ENCODE results near the gene ADARB2.

Gene ADARB2

DNA sequence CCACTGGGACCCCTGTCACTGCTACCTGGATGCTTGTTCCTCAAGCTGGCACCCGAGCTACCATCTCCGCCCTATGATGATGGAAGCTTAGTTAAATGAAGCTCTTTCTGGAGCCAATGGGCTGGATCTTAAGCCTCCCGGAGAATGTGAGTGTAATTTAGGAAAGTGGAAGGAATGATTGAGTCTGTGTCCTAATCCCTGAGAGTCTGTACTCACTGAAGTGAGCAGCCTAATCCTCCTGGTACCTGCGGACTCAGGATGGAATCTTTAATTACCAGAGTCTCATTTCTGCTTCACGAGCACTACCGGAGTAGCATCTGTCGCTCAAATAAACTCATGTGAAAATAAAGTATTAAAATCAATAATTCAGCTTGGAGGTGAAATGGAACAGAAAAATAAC, 425.6 kb downstream of the ADARB2 start:
- DNase-seq (ENCODE audit: low spot score): no peak

DNA sequence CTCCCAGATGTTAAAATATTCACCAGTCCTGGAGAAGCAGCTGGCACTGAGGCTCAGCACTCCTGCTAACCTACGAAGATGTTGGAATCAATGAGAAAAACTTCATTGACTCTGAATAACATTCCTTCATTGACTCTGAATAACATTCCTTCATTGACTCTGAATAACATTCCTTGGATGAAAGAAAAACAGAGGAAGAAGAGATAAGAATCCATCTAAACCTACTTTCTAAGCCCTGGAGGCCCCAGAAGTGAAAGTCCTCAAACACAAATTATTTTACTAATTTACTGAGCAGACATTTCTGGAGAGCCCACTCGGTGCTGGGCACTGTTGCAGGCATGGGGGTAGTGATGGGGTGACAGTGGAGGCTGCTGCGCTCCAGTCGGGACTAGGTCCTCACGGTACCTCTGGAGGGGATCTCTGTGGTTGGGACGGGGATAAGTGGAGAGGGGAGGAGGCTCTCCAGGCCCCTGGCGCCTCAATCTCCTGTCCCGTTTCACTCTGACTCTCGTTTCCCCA, 427.0 kb downstream of the ADARB2 start:
- no peak for DNase-seq (ENCODE audit: low spot score)

GRCh38 chr10:1309617-1310270, 427.6 kb downstream of the ADARB2 start:
- DNase-seq (ENCODE audit: low spot score): no peak

- DNase-seq (ENCODE audit: low spot score): no peak
These were observed 428.2 kb downstream of the ADARB2 start for GRCh38 chr10:1308962-1309616.

- DNase-seq (ENCODE audit: low spot score): no peak
These were observed 429.0 kb downstream of the ADARB2 start for GRCh38 chr10:1308173-1308961.

DNA sequence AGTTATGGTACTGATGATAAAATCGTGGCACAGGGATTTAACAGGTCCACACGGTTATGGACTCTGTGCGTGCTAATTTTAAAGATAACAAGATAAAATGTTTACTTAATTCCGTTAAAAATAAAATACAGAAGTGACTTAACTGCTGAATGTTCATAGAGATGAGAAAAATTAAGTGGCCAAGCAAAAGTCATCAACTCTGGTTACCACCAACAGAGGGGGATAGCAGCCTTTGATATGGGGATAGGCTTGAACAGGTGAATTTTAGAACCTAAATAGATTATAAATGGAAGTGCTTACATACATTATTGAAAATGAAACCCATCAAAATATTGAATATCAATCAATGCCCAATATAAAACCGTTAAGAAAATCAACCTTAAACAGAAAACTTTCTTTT, 436.2 kb downstream of the ADARB2 start:
- no peak for DNase-seq (ENCODE audit: low spot score)

- DNase-seq (ENCODE audit: low spot score): no peak
These were observed 437.1 kb downstream of the ADARB2 start for GRCh38 chr10:1300218-1300617.

GRCh38 chr10:1299041-1299726, 438.1 kb downstream of the ADARB2 start:
- no peak for DNase-seq (ENCODE audit: low spot score)

GRCh38 chr10:1297566-1298301, 439.6 kb downstream of the ADARB2 start:
- no peak for DNase-seq (ENCODE audit: low spot score)

DNA sequence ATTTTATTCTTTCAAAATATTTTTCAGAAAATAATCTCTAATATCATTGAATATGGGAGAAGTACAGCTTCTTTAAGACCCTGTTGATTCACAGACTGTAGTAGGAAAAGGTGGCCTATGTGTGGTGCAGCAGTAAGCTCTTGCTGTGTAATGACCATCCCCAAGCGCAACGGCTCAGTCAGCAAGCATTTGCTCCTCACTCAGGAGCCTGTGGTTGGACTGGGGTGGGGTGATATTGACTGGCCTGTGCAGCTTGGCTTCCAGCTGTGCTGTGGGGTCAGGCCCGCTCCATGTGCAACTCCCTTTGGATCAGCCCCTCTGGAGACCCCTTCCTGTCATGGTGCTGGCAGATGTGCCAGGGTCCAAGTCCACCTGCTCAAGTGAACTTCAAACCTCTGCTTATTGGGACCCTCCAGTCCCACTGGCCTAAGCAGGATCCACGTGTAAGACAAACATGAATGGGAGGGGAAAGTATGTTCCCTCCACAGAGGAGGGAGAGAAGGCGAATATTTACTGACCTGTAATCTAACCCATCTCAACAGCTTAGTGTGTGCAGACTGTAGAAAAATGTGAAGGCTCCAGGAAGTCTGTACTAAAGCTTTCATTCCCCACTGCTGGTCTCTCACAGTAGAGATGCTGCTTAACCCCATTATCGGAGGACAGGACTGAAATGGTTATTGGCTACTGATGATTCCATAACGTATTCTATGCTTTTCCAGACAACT, 441.4 kb downstream of the ADARB2 start:
- no peak for DNase-seq (ENCODE audit: low spot score)

- no peak for DNase-seq (ENCODE audit: low spot score)
These were observed 442.6 kb downstream of the ADARB2 start for GRCh38 chr10:1294748-1295147.

DNA sequence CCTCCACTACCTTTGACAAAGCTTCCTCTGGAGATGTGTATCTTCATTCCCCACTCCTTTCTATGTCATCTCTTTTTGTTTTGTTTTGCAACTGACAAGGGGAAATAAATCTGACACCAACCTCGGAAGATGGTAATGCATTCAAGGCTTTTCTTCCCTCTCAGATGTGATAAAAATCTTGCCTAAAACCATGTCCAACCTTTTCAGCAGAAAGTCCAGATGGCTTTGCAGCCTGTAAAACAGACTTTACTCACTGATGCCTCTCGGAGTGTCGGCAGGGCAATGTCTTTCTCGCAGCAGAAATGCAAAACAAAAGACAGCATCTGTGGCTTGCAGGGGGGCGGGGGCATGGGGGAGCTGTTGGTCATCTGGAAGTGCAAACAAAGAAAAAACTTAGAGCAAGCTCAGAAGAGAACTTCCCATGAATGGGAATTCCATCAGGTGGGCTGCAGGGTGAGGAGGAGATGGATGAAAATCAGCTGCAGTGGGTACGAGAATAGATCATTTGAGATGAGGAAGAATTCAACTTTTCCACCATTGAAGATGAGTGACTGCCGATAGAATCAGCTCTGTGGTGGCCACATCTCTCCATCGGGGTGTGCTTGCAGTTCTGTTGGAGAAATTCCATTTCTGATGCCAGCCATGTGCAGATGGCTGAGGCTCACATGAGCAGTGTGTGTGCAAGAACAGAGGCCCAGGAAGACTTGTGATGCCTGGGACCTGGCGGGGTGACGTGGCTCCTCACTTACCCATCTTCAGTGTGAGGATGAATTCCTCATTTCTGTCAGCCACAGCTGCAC, 443.5 kb downstream of the ADARB2 start:
- DNase-seq (ENCODE audit: low spot score): no peak

DNA sequence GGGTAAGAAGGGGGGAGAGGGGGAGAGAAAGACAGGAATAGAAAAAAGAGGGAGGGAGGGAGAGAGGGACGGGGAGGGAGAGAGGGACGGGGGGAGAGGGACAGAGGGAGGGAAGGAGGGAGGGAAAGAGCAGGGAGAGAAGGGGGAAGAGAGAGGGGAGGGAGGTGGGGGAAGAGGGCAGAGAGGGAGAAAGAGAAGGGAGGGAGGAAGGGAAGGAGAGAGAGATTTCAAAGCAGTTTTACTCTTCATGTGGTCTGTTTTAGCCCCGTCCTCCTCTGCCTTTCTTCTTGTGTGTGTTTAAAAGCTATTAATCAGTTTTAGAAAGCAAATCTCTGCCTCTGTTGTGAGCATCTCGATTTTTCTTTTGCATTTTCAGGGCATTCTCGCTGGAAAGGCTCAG, 444.2 kb downstream of the ADARB2 start:
- DNase-seq (ENCODE audit: low spot score): no peak

GRCh38 chr10:1292611-1293031, 444.7 kb downstream of the ADARB2 start:
- no peak for DNase-seq (ENCODE audit: low spot score)

DNA sequence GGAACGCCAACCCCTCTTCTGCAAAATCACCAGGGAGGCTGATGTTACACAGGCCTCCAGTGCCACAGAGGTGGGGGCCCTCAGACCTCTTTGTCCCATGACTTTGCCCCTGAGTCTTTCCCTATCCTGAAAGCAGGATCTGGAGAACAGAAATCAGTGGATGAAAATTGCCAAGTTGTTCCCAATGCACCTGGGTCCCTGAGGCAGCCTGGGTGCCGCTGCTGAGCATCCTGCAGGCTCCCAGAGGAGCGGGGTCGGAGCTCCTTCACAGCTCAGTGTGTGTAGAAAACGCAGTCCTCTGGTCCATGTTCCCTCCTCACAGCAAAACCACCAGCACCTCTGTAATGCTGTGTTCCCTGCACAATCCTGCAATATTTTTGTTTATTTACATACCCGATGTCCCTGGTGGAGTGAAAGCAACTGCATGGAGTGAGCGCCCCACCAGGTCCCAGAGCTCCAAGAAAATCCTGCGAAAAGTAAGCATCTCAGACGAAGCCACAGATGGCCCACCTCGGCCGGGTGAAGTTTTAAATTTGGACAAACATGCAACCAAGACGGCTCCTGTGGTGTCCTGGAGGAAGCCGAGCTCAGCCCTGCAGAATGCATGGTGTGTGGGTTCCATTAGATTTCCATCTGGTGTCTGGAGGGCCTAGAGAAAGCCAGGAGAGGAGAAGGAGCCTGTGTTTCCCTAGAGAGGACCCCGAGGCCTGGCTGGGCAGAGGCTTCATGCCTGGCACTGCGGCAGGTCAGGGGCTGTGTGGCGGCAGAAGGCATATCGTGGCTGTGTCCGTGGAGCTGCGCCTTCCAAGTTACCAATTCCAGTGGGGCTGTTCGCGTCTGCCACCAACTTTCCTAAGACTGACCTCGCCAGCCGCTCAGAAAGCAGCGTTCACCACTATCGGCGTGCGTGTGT, 445.9 kb downstream of the ADARB2 start:
- DNase-seq (ENCODE audit: low spot score): no peak

DNA sequence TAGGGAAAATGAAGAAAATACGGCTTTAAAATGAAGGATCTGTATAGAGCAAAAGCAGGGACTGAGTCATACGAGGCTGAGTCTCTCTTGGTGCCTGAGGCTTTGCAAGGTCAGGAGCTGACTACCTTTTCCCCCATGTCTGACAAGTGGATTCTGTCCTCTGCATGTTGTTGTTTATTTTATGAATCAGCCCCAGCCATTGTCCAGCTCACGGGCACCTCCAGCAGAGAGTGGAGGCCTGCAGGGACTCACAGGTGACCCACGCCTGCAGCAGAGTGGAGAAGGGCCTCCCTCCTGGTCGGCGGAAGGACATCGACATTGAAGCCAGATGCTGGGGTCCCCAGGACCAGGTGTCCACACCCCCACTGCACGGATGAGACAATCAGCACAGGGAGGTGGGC, 447.3 kb downstream of the ADARB2 start:
- no peak for DNase-seq (ENCODE audit: low spot score)

- DNase-seq (ENCODE audit: low spot score): no peak
These were observed 447.7 kb downstream of the ADARB2 start for GRCh38 chr10:1289591-1289990.

- no peak for DNase-seq (ENCODE audit: low spot score)
These were observed 449.3 kb downstream of the ADARB2 start for GRCh38 chr10:1287971-1288401.

DNA sequence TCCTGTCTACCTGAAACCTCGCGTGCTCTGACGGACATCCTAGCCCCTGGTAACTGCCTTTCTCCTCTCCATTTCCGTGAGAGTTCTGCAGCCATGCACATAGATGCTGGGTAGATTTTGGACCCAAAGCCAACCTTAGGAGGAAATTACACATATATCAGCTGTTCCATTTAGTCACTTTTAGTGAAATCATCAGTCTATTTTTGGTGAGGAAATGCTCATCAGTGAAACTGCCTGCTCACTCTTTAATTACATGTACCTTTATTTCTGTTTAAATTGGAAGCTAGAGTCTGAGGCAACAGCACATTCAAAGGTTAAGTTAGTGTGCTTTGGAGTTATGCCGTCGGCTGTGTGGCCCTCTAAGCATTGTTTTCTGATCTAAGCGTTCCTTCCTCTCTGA, 449.8 kb downstream of the ADARB2 start:
- no peak for DNase-seq (ENCODE audit: low spot score)

Data from D341Med (cell line).